Measurements from ENCODE around the gene PFDN4.
"Not testable (repeated sequence)": the region's sequence is repeated elsewhere in the genome, so short reads cannot be mapped to it uniquely, and the experiment has no call there.

PFDN4 gene

GRCh38 chr20:54223285-54223684, 15.4 kb downstream of the PFDN4 start:
- DNase-seq (ENCODE audit: extremely low read depth in 1 of 2, low read depth in 1 of 2): no peak

- DNase-seq (ENCODE audit: extremely low read depth in 1 of 2, low read depth in 1 of 2): no peak
Measured at GRCh38 chr20:54223751-54224150, 15.9 kb downstream of the PFDN4 start.

GRCh38 chr20:54224642-54225041, 16.8 kb downstream of the PFDN4 start:
- DNase-seq (ENCODE audit: extremely low read depth in 1 of 2, low read depth in 1 of 2): not testable (repeated sequence)

- DNase-seq (ENCODE audit: extremely low read depth in 1 of 2, low read depth in 1 of 2): no peak
Measured at GRCh38 chr20:54227241-54227640, 19.4 kb downstream of the PFDN4 start.

GRCh38 chr20:54227751-54228150, 19.9 kb downstream of the PFDN4 start:
- no peak for DNase-seq (ENCODE audit: extremely low read depth in 1 of 2, low read depth in 1 of 2)

GRCh38 chr20:54228841-54229240, 21.0 kb downstream of the PFDN4 start:
- DNase-seq (ENCODE audit: extremely low read depth in 1 of 2, low read depth in 1 of 2): no peak

- no peak for DNase-seq (ENCODE audit: extremely low read depth in 1 of 2, low read depth in 1 of 2)
Measured at GRCh38 chr20:54229566-54230160, 21.8 kb downstream of the PFDN4 start.

- no peak for DNase-seq (ENCODE audit: extremely low read depth in 1 of 2, low read depth in 1 of 2)
Measured at GRCh38 chr20:54231036-54231435, 23.1 kb downstream of the PFDN4 start.

- DNase-seq (ENCODE audit: extremely low read depth in 1 of 2, low read depth in 1 of 2): no peak
Measured at GRCh38 chr20:54234991-54235390, 27.1 kb downstream of the PFDN4 start.

GRCh38 chr20:54237116-54237943, 29.4 kb downstream of the PFDN4 start:
- no peak for DNase-seq (ENCODE audit: extremely low read depth in 1 of 2, low read depth in 1 of 2)

GRCh38 chr20:54244113-54244512, 36.2 kb downstream of the PFDN4 start:
- DNase-seq (ENCODE audit: extremely low read depth in 1 of 2, low read depth in 1 of 2): no peak

GRCh38 chr20:54248705-54249104, 40.8 kb downstream of the PFDN4 start:
- not testable (repeated sequence) for DNase-seq (ENCODE audit: extremely low read depth in 1 of 2, low read depth in 1 of 2)

GRCh38 chr20:54250691-54251090, 42.8 kb downstream of the PFDN4 start:
- DNase-seq (ENCODE audit: extremely low read depth in 1 of 2, low read depth in 1 of 2): no peak

GRCh38 chr20:54251096-54251495, 43.2 kb downstream of the PFDN4 start:
- DNase-seq (ENCODE audit: extremely low read depth in 1 of 2, low read depth in 1 of 2): no peak

- no peak for DNase-seq (ENCODE audit: extremely low read depth in 1 of 2, low read depth in 1 of 2)
Measured at GRCh38 chr20:54254596-54254995, 46.7 kb downstream of the PFDN4 start.

- no peak for DNase-seq (ENCODE audit: extremely low read depth in 1 of 2, low read depth in 1 of 2)
Measured at GRCh38 chr20:54255157-54255556, 47.3 kb downstream of the PFDN4 start.

- no peak for DNase-seq (ENCODE audit: extremely low read depth in 1 of 2, low read depth in 1 of 2)
Measured at GRCh38 chr20:54256202-54256601, 48.3 kb downstream of the PFDN4 start.

- DNase-seq (ENCODE audit: extremely low read depth in 1 of 2, low read depth in 1 of 2): no peak
Measured at GRCh38 chr20:54257071-54257816, 49.4 kb downstream of the PFDN4 start.

- no peak for DNase-seq (ENCODE audit: extremely low read depth in 1 of 2, low read depth in 1 of 2)
Measured at GRCh38 chr20:54260116-54260515, 52.2 kb downstream of the PFDN4 start.

- no peak for DNase-seq (ENCODE audit: extremely low read depth in 1 of 2, low read depth in 1 of 2)
Measured at GRCh38 chr20:54262671-54263070, 54.8 kb downstream of the PFDN4 start.

- DNase-seq (ENCODE audit: extremely low read depth in 1 of 2, low read depth in 1 of 2): no peak
Measured at GRCh38 chr20:54263116-54263690, 55.3 kb downstream of the PFDN4 start.
